ENCODE measurements around the gene BAD.

- TF ChIP-seq SIN3A (IDR thresholded peaks at IDR 0.05; ENCODE audit: borderline replicate concordance, insufficient read depth, low read length) (no peak), TAF1 (IDR thresholded peaks at IDR 0.05; ENCODE audit: borderline replicate concordance, insufficient read depth, low read length) (no peak), POLR2AphosphoS5 (IDR thresholded peaks at IDR 0.05; ENCODE audit: low read depth, low read length) (no peak), REST (IDR thresholded peaks at IDR 0.05; ENCODE audit: insufficient read depth in 1 of 2, low read depth in 2 of 2, low read length in 2 of 2) (no peak)
Observed at GRCh38 chr11:64306563-64306875, 22.1 kb upstream of the BAD start.

Data from PFSK-1 (cell line).